Measurements from ENCODE around the gene LRRTM1. TPM values are rescaled to one million over a fixed set of nuclear protein-coding genes. Genes with fewer than 3 reads are reported as not detected.
A peak's percentile ranks its signal among the peaks of the same experiment; 100 is the strongest.

Gene LRRTM1
- total RNA-seq (2014; rRNA removed; shearing (Covaris generic)), result not detected in 2 replicates

DNA sequence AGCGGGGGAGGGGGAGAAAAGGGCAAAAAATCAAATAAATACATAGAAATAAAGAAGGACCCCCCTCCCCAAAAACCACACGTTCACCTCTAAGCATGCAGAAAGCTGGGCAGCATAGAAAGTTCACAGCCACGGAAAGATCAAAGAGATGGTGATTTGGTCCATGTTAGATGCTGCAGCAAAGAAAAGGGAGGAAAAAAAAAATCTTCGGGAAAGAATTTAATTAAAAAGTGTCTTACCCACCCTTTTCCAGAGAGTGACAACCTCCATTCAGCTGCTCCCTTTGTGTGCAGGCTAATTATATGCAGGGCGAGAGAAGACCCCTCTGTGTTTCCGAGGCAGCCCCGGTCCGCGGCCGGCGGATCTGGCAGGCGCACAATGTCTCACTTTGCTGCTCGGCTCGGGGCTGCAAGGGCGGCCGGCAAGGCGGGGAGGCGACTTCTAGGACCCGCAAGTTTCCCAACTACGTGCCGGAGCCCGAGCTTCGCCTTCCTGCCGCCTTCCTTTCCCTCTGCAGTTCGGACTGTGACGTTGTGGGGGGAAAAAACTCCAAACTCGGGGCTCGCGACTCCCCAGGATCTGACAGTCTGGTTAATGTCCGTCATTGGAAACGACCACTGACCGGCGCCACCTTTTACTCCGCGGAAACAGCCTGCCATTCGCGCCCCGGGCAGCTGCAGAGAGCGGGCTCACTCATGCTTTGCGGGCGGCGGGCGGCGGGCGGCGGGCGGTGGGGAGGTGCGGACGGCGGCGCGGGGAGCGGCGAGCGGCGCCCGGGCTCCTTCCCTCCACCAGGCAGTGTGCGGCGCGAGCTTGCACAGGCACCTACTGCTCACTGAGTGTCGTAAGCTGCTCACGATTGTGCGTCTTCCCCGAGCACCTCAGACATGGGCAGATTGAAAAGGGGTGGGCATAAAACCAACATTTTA lies at the start of gene LRRTM1:
TSS of gene LRRTM1 (minus strand) at position 844 of the 929 bp plus-strand sequence. CDS start 933 bp downstream, outside the sequence.
- DNase-seq (ENCODE audit: low spot score), result no peak

GRCh38 chr2:80351231-80351630 lies 46.7 kb upstream of the LRRTM1 start:
- peak; percentile 65 for DNase-seq (ENCODE audit: low spot score)

GRCh38 chr2:80348953-80349352 lies 44.4 kb upstream of the LRRTM1 start:
- DNase-seq (ENCODE audit: low spot score), result no peak

DNA sequence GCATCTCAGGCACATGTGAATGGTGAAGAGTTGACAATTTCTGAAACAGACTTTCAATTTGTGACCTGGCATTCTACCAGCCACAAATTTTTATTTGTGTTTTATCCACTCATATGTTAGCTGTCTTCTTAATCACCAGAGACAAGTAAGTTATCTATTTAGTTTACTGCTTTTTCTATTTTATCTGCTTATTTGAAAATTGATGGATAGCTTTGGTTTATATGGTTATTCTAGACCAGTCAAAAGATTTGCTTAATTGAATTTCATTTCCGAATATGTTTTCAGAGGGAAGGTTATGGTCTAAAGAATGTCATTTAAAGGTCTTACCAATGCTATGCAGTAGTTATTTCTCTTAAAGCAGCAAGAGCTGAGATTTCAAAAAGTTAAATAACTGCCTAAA lies 43.5 kb upstream of the LRRTM1 start:
- no peak for DNase-seq (ENCODE audit: low spot score)

DNA sequence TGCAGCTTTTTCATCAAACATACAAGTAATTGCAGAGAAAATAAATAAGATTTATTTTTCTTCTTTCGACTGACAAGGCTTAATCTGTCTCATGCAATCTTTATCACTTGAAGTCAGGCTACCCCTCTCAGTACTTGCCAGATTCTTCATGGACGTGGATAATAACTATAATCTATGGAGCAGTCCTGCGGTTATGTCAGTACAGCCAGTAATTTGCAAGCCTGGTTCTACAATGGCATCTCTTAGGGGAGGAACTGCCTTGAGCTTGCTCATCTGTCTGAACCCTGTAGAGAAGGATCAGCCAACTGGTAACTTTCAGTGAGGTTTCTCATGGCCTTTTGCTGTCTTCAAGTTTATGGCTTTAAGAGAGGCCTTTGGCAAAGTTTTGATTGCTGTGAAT lies 35.5 kb upstream of the LRRTM1 start:
- DNase-seq (ENCODE audit: low spot score), result no peak

GRCh38 chr2:80338794-80339193 lies 34.2 kb upstream of the LRRTM1 start:
- no peak for DNase-seq (ENCODE audit: low spot score)

DNA sequence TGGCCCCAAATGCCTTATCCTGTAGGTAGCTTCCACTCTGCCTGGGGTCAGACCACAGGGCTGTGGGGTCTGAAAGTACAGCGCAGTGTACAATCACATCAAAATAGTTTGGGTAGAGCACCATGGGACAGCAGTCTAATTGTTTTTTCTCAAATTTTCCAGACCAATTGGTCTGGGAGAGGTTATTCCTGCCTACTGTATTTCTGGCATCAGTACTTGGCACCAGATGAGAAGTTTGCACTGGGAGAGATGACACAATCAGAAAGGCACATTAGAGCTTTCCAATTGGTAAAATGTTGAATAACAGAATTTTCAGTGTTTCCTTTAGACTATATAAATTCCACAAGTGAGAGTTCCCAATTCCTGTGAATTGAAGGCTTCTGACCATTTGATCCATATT lies 30.9 kb upstream of the LRRTM1 start:
- DNase-seq (ENCODE audit: low spot score), result no peak

DNA sequence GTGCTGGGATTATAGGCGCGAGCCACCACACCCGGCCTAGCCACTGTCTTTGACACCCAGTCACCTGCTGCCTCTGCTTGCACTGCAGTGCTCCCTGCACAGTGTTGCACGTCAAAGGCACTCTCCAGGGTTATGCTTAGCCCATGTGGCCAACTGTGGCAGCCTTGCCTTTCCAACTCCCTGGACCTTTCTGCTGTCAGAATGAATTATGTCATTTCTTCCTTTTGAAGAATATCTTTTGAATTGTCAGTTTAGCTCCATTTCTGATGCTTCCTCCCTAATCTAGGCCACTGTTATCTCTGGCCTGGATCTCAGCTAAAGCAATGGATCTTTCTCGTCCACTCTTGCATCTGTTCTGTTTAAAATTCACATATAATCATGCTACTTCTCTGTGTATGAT lies 29.3 kb upstream of the LRRTM1 start:
- no peak for DNase-seq (ENCODE audit: low spot score)

- DNase-seq (ENCODE audit: low spot score), result no peak
These were observed 26.2 kb upstream of the LRRTM1 start for GRCh38 chr2:80330527-80331450.

- no peak for DNase-seq (ENCODE audit: low spot score)
These were observed 24.9 kb upstream of the LRRTM1 start for GRCh38 chr2:80329491-80329890.

DNA sequence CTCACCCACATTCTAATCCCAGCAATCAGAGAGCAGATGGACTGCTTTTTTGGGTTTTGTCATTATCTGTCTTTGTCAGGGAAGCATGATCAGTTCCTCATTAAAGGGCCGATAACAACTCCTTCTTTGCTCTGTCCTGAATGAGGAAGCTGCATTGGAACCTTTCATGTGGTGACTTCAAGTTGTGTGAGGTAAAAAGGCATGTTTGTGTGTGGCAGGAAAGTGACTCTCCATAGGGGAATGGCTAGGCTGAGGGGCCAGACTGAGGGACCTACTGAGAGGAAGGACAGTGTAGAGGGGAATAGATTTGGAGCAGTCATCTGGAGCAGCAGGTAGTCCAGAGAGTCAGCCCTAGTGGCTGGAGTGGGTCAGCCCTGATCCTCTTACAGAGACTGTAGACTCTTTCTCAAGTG lies 23.6 kb upstream of the LRRTM1 start:
- DNase-seq (ENCODE audit: low spot score), result no peak

- no peak for DNase-seq (ENCODE audit: low spot score)
These were observed 22.3 kb upstream of the LRRTM1 start for GRCh38 chr2:80326861-80327260.

DNA sequence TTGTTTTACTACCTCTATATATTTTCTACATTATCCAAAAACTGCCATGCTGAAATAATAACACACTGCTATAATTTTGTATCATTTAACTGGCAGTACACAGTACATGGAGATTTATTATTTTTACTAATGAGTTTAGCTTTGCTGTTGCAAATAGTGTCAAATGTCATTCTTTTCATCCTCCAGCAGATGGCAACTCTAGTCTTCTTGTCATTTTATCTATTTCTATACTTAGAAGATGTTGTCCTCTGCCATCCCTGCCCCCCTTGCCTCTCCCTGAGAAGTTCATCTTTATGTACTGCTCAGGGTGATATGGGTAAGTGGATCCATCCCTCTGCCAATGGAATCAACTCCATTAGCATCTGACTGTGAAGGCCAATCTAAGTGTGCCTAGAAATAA lies 21.7 kb upstream of the LRRTM1 start:
- DNase-seq (ENCODE audit: low spot score), result peak; percentile 60

DNA sequence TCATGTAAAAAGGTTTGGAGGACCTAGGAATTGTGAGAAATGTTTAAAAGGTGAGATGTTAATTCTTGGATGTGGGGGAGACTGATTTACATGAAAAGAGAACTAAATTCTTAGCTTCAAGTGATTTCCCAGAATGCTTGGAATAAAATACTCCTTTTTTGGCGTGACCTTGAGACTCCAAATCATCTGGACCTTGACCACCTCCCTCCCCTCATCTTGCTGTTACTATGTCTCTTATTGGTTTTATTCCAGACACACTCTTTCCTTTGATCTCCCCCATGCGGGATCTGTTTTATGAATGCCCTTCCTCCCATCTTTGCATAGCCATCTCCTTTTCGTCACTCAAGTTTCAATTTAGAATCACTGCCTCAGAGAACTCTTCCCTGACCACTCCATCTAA lies 20.0 kb upstream of the LRRTM1 start:
- DNase-seq (ENCODE audit: low spot score), result no peak

GRCh38 chr2:80323610-80324009 lies 19.1 kb upstream of the LRRTM1 start:
- DNase-seq (ENCODE audit: low spot score), result no peak

- DNase-seq (ENCODE audit: low spot score), result no peak
These were observed 18.4 kb upstream of the LRRTM1 start for GRCh38 chr2:80322958-80323357.

GRCh38 chr2:80322311-80322920 lies 17.9 kb upstream of the LRRTM1 start:
- no peak for DNase-seq (ENCODE audit: low spot score)

DNA sequence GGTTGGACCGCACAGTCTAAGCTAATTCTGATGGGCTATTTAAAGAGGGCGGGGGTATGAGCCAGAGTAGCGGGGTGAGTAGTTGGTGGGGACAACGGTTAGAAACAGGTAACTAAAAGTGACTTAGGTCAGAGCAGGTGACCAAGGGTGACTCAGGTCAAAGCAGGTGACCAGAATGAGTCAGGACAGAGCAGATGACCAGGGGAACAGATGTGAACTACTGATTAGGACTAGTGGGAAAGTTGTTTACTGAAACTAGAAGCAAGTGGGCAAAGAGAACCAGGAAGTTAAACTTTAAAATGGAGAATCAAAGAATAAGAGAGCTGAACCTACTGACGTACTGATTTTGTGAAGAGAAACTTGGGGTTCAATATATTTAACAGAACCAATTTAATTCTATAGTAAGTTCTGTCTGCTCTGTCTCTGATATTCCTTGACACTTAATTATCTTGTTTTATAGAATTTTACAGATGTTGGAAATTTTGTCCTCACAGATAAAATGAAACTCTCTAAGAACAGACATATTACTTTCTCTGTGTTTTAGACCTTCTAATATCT lies 7.8 kb upstream of the LRRTM1 start:
- DNase-seq (ENCODE audit: low spot score), result no peak

DNA sequence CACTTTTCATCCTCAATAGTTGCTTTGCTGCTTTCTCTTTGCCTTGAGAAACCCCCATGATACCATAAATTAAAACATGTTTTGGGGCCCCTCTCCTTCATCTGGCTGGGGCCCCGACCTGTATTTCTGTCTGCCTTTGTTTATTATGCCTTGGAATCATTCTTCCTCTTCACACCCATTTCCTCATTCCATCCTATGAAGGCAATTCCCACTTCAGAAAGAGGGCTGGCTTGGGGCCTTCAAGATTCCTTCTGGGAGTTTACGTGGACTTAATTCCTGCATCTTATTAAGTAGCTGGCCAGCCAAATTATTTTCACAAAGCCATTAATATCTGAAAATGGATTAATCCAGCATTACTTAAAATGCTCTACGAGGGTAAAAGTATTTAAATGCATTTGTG lies 6.8 kb upstream of the LRRTM1 start:
- no peak for DNase-seq (ENCODE audit: low spot score)

GRCh38 chr2:80303006-80303908 lies 1.3 kb downstream of the LRRTM1 start:
- no peak for DNase-seq (ENCODE audit: low spot score)
